Neutrophil (primary cell): ENCODE results near the gene TMEM255B.

Experiments
- H3K27ac ChIP-seq: fragments of 200-600 bp; sonication (generic); 2 replicates; pipeline ENCODE4 v1.5.1; 2016; ENCODE audit warnings: mild to moderate bottlenecking, moderate library complexity
- H3K27me3 ChIP-seq: fragments of 200-600 bp; sonication (generic); 2 replicates; pipeline ENCODE4 v1.6.0; 2016; ENCODE audit warnings: mild to moderate bottlenecking
- H3K36me3 ChIP-seq: fragments of 200-600 bp; sonication (generic); 2 replicates; pipeline ENCODE4 v1.5.1; 2017
- H3K4me1 ChIP-seq, 2 experiments: fragments of 200-600 bp in 1 of 2; sonication (generic) in 1 of 2; 1 replicate in 1 of 2; 2 replicates in 1 of 2; pipeline versions ENCODE4 v1.5.1 to v1.6.1; 2013 to 2016; ENCODE audit warnings: low read depth in 1 of 2, low read length in 1 of 2, mild to moderate bottlenecking in 1 of 2, moderate library complexity in 1 of 2; ENCODE audit not compliant: control insufficient read depth in 1 of 2, insufficient read depth in 1 of 2
- H3K4me3 ChIP-seq, 2 experiments: fragments of 200-600 bp in 1 of 2; sonication (generic) in 1 of 2; 1 replicate in 1 of 2; 2 replicates in 1 of 2; pipeline ENCODE4 v1.5.1; 2013 to 2016; ENCODE audit warnings: low read depth in 1 of 2, low read length in 1 of 2, mild to moderate bottlenecking in 1 of 2, moderate library complexity in 1 of 2
- H3K9me3 ChIP-seq: fragments of 200-600 bp; sonication (generic); 2 replicates; pipeline ENCODE4 v1.5.1; 2016
- TF ChIP-seq, protein P1 (sequence below): fragments of 200-600 bp; sonication (generic); IDR thresholded peaks from 2 replicates; pipeline ENCODE4 v1.5.1; 2016; ENCODE audit warnings: antibody characterized with exemption

Gene TMEM255B

DNA sequence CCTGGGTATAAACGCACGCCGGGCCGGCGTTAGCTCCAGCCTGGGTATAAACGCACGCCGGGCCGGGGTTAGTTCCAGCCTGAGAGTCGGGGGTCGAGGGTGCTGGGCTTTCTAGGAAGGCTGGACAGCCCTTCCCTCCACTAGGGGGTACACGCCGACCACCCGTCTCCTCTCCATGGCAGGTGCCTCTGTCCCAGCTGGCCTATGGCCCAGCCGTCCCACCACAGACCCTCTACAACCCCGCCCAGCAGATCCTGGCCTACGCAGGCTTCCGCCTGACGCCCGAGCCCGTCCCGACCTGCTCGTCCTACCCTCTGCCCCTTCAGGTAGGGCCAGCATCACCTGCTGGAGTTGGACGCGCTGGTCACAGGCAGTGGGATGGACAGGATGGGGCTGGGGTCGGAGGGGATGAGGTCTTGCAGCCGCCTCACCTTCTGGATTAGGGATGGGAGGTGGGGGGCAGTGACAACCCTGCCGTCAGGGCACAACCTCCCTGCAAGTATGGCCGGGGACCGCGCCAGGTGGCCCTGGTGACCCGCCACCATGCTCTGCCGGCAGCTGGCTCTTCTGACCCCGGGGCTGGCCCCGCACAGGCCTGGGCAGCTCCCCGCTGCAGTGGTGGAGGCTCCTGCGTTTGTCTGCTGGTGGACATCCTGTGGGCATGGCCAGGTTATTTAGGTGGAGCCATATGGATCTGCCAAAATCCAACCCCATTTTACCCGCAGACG, 45.8 kb downstream of the TMEM255B start:
- peaks cover 11% of the 10 kb centered on the region for H3K27me3 ChIP-seq
- no peak overlapping the region for H3K27ac ChIP-seq
- TF ChIP-seq, protein P1, sequence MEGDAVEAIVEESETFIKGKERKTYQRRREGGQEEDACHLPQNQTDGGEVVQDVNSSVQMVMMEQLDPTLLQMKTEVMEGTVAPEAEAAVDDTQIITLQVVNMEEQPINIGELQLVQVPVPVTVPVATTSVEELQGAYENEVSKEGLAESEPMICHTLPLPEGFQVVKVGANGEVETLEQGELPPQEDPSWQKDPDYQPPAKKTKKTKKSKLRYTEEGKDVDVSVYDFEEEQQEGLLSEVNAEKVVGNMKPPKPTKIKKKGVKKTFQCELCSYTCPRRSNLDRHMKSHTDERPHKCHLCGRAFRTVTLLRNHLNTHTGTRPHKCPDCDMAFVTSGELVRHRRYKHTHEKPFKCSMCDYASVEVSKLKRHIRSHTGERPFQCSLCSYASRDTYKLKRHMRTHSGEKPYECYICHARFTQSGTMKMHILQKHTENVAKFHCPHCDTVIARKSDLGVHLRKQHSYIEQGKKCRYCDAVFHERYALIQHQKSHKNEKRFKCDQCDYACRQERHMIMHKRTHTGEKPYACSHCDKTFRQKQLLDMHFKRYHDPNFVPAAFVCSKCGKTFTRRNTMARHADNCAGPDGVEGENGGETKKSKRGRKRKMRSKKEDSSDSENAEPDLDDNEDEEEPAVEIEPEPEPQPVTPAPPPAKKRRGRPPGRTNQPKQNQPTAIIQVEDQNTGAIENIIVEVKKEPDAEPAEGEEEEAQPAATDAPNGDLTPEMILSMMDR: no peak
- H3K36me3 ChIP-seq: no peaks in the 10 kb centered on the region
- peaks cover 14% of the 10 kb centered on the region for H3K9me3 ChIP-seq
- no peaks in the 10 kb centered on the region for H3K4me1 ChIP-seq
- H3K4me3 ChIP-seq: no peak overlapping the region

DNA sequence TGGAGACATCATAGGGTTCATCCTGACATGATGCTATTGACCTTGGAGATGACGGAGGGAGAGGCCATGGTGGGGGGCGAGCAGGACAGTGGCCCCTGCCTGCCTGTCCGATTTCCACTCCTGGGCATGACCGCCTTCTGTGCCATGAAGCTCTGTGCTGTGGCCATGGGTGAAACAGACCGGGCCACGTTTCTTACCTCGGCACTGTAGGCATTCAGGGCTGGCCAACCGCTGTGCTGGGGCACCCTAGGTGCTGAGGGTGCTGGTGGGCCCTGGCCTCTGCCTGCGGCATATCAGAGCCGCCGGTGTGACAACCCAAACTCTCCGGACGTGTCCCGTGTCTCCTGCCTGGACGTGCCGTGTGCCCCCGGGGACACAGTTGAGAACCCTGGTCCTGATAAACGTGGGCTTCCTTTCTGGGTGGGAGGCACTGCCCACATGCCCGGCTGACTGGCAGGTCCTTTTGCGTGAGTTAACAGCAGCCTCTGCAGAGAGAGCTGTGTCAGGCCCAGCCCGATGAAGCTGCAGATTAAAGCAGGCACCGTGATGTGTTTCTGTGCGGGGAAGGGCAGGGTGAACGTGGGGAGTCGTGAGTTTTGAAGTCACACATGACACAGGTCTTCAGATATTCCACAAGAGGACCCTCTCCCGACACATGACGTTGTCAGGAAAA, 46.5 kb downstream of the TMEM255B start:
- no peak overlapping the region for H3K27ac ChIP-seq
- no peaks in the 10 kb centered on the region for H3K36me3 ChIP-seq
- H3K4me1 ChIP-seq: no peaks in the 10 kb centered on the region
- no peak overlapping the region for H3K4me3 ChIP-seq
- peaks cover 14% of the 10 kb centered on the region for H3K9me3 ChIP-seq
- TF ChIP-seq, protein P1: no peak
- H3K27me3 ChIP-seq: peaks cover 11% of the 10 kb centered on the region

DNA sequence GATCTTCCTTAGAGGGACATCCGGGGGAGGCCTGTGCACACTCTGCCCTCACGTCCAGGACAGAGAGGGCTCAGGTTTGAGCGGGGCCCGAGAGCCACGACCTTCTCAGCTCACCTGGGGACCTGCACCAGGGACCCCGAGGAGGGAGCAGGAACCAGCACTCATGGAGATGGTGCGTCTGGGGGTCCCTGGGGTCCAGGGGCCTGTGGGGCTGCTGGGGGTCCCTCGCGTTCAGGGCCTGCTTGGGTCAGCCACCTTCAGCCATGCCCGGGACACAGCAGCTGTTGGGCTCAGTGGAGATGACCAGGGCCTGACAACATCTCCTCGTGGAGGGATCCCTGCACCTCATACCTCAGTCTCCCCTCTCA, 47.1 kb downstream of the TMEM255B start:
- no peak overlapping the region for H3K27ac ChIP-seq
- peaks cover 14% of the 10 kb centered on the region for H3K9me3 ChIP-seq
- H3K4me1 ChIP-seq: no peaks in the 10 kb centered on the region
- peaks cover 11% of the 10 kb centered on the region for H3K27me3 ChIP-seq
- no peaks in the 10 kb centered on the region for H3K36me3 ChIP-seq
- TF ChIP-seq, protein P1: no peak
- no peak overlapping the region for H3K4me3 ChIP-seq

DNA sequence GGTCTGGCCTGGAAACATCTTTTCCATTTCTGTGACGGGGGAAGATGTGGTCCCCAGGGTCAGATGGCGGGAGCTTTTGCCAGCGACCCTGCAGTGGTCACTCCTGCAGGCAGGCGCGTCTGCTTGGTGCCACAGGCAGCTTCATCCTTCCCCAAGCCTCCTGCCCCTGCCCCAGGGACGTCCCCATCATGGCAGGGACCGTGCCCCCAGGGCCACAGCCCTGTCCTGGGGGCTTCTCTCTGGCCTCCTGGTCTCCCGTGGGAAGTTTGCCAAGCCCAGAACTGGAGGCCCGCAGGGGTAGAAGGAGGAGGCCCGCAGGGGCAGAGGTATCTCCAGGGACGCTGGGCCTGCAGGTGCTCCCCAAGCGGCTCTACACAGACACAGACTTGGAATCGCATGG, 47.5 kb downstream of the TMEM255B start:
- Histone ChIP-seq H3K27ac (no peak overlapping the region), H3K9me3 (peaks cover 14% of the 10 kb centered on the region), H3K4me3 (no peak overlapping the region), H3K4me1 (no peaks in the 10 kb centered on the region), H3K27me3 (peaks cover 11% of the 10 kb centered on the region), H3K36me3 (no peaks in the 10 kb centered on the region)
- TF ChIP-seq, protein P1: no peak

DNA sequence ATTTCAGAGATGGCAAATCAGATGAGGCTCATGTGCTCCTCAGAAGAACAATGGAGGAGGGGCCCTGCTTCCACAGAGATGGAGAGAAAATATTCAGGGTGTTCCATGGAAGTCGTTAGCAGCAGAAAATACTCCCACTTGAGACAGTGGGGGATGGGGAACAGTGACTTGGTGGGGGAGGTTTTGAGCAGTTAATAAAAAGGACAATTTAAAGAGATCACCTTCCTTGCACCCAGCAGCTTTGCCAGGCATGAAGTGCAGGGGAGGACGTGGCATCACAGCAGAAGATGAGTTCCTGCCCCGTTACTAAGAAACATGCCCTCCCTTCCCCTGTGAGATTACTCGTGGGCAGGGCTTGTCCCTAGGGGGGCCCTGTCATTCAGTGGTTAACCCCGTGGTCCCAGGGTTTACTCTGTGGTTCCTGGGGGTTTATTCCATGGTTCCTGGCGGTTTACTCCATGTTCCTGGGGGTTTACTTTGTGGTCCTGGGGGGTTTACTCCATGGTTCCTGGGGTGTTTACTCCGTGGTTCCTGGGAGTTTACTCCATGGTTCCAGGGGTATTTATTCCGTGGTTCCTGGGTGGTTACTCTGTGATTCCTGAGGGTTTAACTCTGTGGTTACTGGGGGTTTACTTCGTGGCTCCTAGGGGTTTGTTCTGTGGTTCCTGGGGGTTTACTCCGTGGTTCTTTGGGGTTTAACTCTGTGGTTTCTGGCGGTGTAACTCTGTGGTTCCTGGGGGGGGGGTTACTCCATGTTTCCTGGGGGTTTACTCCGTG, 49.2 kb downstream of the TMEM255B start:
- no peaks in the 10 kb centered on the region for H3K27me3 ChIP-seq
- no peaks in the 10 kb centered on the region for H3K4me1 ChIP-seq
- no peak overlapping the region for H3K4me3 ChIP-seq
- peaks cover 14% of the 10 kb centered on the region for H3K9me3 ChIP-seq
- no peak overlapping the region for H3K27ac ChIP-seq
- TF ChIP-seq, protein P1: no peak
- no peaks in the 10 kb centered on the region for H3K36me3 ChIP-seq
